C1 segment of cervical spinal cord (tissue), 14 donors: ENCODE results near the gene PAPPA2.

ENCODE experiments used
- DNase-seq, 14 donors: peaks; one replicate each; lab custom pipeline; 2025; lab: John Stamatoyannopoulos, UW

PAPPA2 gene

DNA sequence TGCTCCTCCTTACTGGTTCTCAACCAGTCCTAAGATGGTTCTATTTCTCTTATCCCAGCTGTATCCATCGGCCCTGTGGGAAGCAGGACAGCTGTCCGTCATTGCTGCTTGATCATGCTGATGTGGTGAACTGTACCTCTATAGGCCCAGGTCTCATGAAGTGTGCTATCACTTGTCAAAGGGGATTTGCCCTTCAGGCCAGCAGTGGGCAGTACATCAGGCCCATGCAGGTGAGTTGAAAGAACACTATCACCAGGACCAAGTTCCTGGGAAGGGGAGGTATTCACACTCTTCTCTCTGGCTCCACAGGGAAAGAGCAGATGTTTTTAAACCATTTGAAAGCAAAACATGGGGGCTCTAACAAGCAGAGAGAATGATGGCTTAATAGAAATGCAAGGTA, 302.6 kb downstream of the PAPPA2 start:
- DNase-seq, result no peak

GRCh38 chr1:176766779-176767178, 303.8 kb downstream of the PAPPA2 start:
- no peak for DNase-seq

- DNase-seq, result no peak
Measured at GRCh38 chr1:176767714-176768136, 304.8 kb downstream of the PAPPA2 start.

- no peak for DNase-seq
Measured at GRCh38 chr1:176768532-176768931, 305.6 kb downstream of the PAPPA2 start.

DNA sequence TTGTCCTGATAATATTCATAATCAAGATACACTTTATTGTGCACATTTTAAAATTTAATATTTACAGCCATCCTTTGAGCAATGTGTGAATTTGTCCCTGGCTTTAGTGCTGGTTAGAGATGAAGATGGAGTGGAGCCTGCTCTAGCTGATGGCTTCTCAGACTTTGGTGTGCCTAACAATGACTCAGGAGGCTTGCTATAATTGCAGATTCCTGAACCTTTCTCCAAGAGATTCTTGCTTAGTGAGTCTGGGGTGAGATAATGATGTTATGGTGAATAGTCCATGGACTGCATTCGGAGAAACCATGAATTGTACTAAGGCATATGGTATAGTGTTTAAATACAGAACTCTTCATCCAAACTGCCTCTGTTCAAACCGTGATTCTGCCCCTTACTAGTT, 307.1 kb downstream of the PAPPA2 start:
- no peak for DNase-seq

GRCh38 chr1:176773038-176773437, 310.1 kb downstream of the PAPPA2 start:
- DNase-seq, result no peak

DNA sequence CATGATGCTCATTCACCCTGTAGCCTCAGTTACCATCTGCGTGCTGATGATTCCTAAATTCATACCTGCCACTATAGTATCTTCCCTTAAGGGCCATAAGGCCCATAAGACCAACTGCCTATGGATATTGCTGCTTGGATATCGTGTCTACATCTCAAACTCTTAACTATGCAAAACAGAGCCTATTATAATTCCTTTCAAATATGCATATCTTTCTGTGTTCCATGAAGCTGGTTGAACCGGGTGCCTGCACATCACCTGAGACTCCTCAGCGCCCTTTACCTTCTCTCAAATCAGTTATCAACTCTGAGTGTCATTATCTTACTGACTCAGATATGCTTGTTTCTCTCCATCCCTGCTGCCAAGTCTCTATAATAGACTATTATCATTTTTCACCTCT, 311.2 kb downstream of the PAPPA2 start:
- DNase-seq, result no peak

DNA sequence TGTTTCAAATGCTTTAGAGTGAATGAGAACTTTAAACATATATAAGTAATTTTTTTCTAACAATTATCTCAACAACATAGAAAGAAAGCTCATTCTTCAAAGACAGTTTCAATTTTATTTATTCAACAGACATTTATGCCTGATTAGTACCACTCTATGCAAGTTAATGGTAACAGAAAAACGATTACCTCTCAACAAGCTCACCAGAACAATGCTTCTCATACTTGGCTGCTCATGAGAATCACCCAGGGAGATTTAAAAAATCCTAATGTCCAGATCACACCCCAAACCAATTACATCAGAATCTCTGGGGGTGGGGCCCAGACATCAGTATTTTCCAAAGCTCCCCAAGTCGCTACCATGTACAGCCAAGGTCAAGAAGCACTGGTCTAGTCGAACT, 312.4 kb downstream of the PAPPA2 start:
- no peak for DNase-seq

DNA sequence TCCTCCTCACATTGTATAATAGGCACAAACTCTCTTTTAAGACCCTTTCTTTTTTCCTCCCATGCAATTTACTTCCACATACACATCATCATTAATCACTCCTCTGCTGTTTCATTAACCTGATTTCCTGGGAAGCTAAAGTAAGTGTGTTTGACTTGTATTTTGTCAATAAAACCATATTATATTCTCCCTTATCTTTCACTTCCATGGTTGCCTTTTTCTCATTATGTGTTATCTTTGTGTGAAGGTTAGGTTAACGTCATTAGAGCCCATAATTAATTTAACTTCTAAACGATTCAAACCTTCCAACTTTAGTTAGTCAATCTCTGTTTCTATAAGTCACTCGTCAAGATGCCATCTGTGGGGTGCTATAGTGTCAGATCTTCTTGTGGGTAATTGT, 313.0 kb downstream of the PAPPA2 start:
- DNase-seq, result no peak

- DNase-seq, result no peak
Measured at GRCh38 chr1:176778056-176778455, 315.1 kb downstream of the PAPPA2 start.

GRCh38 chr1:176779992-176780328, 317.0 kb downstream of the PAPPA2 start:
- DNase-seq, result no peak

DNA sequence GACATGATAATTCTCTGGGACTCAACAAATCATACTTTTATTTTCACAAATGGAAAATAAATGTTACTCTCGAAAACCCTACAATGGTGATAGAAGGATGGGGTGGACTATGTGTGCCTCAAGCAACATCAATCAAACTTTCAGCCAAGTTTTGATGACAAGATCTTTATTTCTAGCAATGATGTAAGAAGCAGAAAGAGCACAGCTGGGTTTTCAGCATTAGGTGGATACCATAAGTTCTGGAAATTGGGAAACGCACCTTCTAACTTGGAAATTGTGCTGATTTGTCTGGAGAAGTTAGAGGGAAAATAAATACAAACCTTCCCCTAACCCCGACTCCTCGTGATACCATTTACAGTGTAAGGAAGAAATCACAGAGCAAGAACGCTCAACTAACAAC, 320.3 kb downstream of the PAPPA2 start:
- DNase-seq, result no peak

DNA sequence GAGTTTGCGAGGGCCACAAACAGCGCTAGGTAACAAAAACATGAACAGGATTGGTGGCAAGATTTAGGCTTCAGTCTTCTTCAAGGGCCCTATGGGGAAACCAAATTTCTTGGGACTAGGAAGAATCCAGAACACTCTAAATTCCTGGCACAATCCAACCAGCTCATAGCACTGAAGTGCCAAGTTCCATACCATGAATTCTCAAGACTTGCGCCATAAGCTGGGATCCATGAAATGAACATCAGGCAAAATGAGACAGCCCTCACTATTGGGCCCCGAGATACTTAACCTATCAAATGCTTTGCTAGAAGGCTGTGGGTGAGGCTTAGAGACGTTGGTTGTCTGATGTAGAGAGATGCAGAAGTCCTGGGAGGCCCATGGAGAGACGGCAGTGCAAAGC, 322.1 kb downstream of the PAPPA2 start:
- no peak for DNase-seq

GRCh38 chr1:176785791-176786190, 322.8 kb downstream of the PAPPA2 start:
- no peak for DNase-seq

GRCh38 chr1:176786274-176786673, 323.3 kb downstream of the PAPPA2 start:
- DNase-seq, result no peak

- peak in 1 of 14 donors; percentile 55 for DNase-seq
Measured at GRCh38 chr1:176789571-176790090, 326.7 kb downstream of the PAPPA2 start.

DNA sequence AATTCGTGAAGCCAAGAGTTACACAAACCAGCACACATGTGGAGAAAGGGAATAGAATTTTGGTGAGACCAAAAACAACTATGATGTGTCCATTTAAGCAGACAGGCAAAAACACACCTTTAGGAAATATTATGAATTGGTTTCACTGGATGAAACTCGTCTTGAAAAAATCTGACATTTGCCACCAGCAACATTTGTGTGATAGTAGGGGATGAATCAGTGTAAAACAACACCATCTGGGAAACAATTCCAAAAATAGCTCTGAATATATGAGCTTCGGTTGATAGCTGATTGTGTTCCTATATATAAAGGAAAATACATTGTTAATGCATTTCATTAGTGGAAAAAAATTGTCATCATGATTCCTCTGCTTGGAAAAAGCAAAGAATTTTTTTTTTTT, 327.8 kb downstream of the PAPPA2 start:
- peak in 1 of 14 donors; percentile 42 for DNase-seq

GRCh38 chr1:176791906-176792305, 328.9 kb downstream of the PAPPA2 start:
- no peak for DNase-seq

- DNase-seq, result no peak
Measured at GRCh38 chr1:176794897-176795508, 332.0 kb downstream of the PAPPA2 start.

DNA sequence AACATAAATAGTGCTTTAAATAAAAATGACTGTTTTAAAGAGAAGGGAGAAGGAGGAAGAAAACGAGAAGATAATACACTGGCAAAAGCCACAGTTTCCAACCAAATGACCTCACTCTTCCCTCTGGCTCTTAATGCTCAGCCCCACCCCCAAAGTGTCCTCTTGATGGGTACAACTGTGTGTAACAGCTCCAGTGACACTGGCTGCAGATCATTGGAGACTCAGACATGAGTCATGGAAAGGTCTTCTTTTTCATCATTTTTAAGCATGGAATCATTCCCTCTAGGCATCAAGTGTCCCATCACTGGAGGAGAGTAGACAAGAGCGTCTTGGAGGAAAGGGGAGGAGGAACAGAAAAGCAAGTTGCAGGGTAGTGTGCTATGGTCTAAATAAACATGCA, 333.0 kb downstream of the PAPPA2 start:
- no peak for DNase-seq

GRCh38 chr1:176796583-176796982, 333.6 kb downstream of the PAPPA2 start:
- no peak for DNase-seq

DNA sequence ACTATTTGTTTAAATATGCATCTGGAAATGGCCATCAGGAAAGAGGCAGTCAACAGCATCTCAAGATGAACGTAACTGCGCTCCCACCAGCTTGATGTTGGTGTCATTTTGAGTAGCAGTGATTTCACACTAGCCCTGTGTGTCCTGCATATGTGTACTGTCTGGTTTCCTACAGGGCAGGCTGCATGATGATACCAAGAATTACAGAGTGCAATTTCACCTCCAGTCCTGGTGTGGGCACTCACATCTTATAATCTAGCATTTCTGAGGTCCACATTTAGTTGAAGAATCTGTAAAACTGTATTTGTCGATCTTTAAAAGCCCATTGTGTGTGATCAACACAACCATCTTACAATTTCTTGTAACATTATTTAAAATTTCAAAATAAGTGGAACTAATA, 336.4 kb downstream of the PAPPA2 start:
- no peak for DNase-seq

DNA sequence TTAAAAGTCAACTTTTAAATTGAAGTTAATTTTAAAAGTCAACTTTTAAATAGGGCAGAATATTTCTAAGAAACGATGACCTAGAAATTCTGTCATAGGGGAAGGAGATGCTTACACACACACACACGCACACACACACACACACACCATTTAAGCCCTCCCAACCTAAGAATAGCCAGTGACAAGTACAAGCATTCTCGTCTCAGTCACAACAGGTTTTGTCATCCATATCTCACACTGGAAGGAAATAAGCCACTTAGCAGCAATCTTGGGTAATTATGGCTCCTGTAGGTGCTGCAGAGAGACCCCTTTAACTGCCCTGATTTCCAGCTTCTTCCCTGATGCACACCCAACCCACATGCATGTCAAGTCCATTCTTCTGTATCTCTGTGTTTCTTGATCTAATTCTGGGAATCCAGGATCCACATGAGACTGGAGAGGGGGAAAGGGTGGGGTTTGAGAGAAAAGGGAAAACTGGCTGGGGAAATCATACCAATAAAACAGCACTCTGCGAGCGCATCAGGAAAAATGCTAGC, 338.1 kb downstream of the PAPPA2 start:
- peak in 1 of 14 donors; percentile 10 for DNase-seq

DNA sequence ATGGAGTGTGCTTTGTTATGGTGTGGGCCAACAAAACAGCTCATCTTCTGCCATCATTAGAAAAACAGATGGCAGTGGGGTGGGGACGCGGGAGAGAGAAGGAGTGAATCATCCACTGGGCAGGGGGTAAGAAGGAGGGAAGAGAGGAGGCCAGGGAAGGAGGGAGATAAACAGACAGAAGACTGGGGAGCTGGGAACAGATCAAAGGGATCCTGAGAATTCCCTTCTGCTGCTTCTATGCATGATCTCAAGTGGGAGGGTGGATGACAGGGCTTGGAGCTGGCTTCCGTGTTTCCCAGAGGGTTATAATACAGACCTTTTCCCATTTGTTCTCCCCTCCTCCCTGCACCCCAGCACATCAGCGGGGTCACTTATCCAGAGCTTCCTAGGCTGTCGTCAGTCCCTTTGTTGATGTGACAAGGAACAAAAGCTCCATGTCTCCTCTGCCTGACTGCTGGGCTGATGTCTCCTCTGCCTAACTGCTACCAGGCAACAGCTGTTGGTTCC, 338.6 kb downstream of the PAPPA2 start:
- DNase-seq, result peak in 3 of 14 donors; percentile 3 to 88 (median 47)
